CD1c-positive myeloid dendritic cell (primary cell): ENCODE measurements around the gene PSORS1C1.
"Not testable (repeated sequence)": the region's sequence is repeated elsewhere in the genome, so short reads cannot be mapped to it uniquely, and the experiment has no call there.

Experiments used
- DNase-seq: peaks from one replicate; pipeline ENCODE4 v3.0.0-alpha.2; 2016; ENCODE audit errors: extremely low spot score

The PSORS1C1 gene

GRCh38 chr6:31158863-31159855 is 44.6 kb downstream of the PSORS1C1 start:
- DNase-seq: peak; percentile 7

DNA sequence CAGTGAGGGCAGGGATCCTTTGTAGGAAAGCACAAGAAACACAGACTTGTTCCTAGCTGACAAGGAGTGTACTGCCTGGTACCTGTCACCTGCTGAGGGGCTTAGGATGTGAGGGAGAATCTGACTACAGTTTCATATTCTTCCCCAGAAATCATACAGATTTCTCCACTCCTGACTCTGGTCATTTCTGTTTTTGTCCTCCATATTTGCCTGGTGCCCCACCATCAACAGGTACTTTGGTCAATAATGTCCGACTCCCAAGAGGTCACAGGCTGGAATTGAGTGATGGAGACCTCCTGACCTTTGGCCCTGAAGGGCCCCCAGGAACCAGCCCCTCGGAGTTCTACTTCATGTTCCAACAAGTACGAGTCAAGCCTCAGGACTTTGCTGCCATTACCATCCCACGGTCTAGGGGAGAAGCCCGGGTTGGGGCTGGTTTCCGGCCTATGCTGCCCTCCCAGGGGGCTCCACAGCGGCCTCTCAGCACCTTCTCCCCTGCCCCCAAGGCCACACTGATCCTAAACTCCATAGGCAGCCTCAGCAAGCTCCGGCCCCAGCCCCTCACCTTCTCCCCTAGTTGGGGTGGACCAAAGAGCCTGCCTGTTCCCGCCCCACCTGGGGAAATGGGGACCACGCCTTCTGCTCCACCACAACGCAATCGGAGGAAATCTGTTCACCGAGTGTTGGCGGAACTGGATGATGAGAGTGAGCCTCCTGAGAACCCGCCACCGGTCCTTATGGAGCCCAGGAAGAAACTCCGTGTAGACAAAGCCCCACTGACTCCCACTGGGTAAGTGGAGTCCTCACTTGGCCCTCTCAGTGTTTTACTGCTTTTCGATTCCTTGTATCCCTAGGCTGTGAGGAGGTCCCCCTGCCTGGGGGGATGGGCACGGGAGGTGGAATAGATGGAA is 46.9 kb downstream of the PSORS1C1 start:
- no peak for DNase-seq

GRCh38 chr6:31162463-31163165 is 48.0 kb downstream of the PSORS1C1 start:
- DNase-seq: no peak

- DNase-seq: no peak
These were observed 49.3 kb downstream of the PSORS1C1 start for GRCh38 chr6:31163922-31164321.

DNA sequence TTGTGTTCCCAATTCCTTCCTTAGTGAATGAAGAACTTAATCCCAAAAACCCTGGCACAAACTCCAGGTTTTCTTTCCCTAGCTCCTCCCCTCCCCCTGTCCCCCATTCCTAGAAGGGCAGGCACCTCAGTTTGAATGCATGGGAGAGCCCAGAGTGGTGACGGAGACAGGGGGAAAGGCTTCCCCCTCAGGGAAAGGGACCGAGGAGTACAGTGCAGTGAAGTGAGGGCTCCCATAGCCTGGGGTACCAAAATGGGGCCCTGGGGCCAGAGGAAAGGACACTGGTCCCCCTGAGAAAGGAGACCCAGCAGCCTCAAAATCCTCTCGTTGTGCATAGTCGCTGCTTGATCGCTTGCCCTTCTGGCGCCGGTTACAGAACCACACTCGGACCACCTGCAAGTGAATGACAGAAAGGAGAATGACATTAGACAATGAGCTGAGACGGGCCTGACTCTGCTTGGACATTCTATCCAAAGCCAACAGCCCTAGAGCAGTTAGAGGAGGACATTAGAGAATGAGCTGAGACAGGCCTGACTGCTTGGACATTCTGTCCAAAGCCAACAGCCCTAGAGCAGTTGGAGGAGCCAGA is 50.0 kb downstream of the PSORS1C1 start:
- DNase-seq: not testable (repeated sequence)

DNA sequence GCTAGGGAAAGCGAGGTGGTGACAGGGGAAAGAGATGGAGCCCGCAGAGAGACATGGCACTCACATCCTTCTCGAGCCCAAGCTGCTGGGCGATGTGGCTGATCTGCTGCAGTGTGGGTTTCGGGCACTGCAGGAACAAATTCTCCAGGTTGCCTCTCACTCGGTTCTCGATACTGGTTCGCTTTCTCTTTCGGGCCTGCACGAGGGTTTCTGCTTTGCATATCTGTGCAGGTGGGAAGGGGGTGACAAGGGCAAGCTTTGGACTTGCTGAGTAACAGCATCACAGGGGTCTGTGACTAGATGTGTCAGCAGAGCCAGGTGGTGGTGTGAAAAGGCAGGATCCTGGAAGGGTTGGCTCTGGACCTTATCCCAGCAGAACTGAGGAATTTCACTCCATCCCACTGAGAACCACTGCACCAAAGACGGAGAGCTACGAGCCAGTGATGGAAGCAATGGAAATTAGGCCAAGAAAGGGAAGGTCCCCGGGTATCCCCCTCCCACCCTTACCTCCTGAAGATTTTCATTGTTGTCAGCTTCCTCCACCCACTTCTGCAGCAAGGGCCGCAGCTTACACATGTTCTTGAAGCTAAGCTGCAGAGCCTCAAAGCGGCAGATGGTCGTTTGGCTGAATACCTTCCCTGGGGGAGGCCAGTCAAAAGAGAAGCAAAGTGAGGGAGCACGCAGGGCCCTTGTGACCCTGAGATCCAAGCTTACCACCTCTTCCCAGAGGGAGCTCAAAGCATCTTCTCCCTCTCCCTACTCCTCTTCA is 50.6 kb downstream of the PSORS1C1 start:
- not testable (repeated sequence) for DNase-seq

DNA sequence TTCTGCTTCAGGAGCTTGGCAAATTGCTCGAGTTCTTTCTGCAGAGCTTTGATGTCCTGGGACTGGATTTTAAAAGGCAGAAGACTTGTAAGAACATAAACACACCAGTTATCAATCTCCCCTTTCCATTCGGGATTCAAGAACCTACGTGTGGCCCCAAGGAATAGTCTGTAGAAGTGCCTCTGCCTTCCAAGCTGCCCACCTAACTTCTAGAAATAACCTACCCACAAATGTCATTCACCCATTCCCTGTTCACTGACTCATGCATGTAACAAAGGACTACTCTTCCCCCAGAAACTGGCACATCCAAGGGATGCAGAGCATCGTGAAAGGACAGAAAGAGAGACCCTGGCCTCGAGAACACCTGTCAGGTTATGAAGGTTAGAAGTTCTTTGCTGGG is 51.4 kb downstream of the PSORS1C1 start:
- no peak for DNase-seq

- DNase-seq: no peak
These were observed 54.0 kb downstream of the PSORS1C1 start for GRCh38 chr6:31168606-31169005.

GRCh38 chr6:31169123-31169857 is 54.7 kb downstream of the PSORS1C1 start:
- no peak for DNase-seq

DNA sequence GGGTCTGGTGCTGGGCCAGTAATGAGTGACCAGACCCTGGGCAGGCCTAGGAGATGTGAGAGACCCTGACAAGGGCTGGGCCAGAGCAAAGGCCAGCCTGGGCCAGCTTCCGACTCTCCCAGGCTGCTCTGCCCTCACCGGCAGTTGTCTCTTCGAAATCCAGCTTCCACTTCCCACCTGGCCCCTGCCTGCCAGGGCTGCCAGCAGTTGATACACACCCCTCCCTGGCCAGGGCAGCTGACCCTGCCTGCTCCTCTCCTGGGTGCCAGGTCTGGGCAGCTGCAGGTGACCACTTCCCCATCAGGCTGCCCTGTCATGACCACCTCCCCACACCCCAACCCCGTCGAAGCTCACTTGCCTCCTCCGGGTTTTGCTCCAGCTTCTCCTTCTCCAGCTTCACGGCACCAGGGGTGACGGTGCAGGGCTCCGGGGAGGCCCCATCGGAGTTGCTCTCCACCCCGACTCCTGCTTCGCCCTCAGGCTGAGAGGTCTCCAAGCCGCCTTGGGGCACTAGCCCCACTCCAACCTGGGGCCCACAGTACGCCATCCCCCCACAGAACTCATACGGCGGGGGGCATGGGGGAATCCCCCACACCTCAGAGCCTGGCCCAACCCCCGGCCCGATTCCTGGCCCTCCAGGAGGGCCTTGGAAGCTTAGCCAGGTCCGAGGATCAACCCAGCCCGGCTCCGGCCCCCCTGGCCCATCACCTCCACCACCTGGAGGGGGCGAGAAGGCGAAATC is 55.4 kb downstream of the PSORS1C1 start:
- not testable (repeated sequence) for DNase-seq

DNA sequence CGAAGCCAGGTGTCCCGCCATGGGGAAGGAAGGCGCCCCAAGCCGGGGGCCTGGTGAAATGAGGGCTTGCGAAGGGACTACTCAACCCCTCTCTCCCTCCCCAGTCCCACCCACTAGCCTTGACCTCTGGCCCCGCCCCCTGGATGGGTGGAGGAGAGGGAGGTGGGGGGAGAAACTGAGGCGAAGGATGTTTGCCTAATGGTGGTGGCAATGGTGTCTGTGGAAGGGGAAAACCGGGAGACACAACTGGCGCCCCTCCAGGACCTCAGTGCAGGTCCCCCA is 55.9 kb downstream of the PSORS1C1 start, which contains the start of gene POU5F1:
TSS of gene POU5F1 (minus strand) at position 83 of the 282 bp plus-strand sequence. CDS start at position 21, 62 bp downstream.
- no peak for DNase-seq

- no peak for DNase-seq
These were observed 56.5 kb downstream of the PSORS1C1 start for GRCh38 chr6:31170987-31171671.

DNA sequence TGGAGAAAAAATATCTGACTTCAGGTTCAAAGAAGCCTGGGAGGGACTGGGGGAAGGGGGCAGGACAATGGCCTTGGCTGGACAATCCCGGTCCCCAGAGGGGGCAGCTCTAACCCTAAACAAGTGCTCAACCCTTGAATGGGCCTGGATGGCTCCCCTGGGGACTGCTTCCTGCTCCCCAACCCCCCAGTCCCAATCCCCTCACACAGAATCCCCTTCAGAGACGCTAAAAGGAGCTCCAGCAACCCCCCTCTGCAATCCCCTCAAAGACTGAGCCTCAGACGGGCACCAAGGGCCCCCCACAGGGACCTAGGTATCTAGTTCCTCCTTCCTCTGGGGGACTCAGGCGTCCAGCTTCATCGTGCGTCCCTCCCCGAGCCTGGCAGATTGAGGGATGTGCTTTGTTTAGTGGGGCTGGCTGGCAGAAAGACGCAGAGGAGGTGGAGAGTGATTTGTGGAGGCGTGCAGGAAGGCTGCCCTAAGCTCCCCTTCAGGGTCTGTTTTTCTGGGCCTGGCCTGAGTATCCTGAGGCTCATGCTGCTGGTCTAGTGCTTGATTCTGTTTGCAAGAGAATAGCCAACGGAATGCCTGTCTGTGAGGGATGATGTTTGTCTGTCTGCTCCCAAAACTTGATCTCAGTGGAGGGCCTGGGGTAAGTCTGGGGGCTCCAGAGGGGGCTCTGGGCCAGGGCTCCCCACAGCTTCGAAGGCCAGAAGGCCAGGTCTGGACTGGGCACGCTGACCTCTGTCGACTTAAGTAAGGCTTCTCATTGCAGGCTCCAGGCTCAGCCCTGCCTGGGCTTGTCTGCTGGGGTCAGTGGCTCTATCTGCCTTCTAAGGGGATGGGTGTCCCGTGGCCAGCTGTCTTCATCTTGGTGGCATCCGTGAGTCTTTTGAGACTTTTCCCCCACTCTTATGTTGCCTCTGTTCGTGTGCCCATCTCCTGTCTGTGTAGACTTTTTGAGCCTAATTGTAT is 57.6 kb downstream of the PSORS1C1 start:
- no peak for DNase-seq

- no peak for DNase-seq
These were observed 58.4 kb downstream of the PSORS1C1 start for GRCh38 chr6:31172973-31173384.

- no peak for DNase-seq
These were observed 58.8 kb downstream of the PSORS1C1 start for GRCh38 chr6:31173406-31173805.

DNA sequence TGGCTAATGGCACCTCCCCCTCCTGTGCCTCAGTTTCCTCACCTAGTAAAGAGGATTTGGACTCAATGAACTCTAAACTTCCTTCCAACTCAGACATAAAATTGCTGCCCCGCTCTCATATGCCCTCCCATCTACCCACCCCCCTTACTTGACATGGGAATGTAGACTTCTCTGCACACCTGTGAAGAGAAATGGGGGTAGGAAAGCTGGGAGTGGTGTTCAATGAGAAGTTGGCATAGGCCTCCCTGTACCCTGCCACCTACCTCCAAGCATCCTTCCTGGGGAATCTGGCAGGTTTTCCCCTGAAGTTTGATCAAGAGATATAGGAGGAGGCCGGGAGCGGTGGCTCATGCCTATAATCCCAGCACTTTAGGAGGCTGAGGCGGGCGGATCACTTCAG is 59.8 kb downstream of the PSORS1C1 start:
- no peak for DNase-seq

- no peak for DNase-seq
These were observed 61.4 kb downstream of the PSORS1C1 start for GRCh38 chr6:31175971-31176370.
